Upper lobe of right lung (tissue), 1 donor: Measurements from ENCODE around the gene BAG3. TPM values are rescaled to one million over a fixed set of nuclear protein-coding genes. Genes with fewer than 3 reads are reported as not detected.

Experiments used
- ATAC-seq: fragments of 200-7000 bp; cut with Tn5 transposase; one replicate; pipeline ENCODE4 v1.9.1; 2020; ENCODE audit warnings: mild to moderate bottlenecking, moderate library complexity
- DNase-seq: peaks from one replicate; pipeline ENCODE4 v3.0.0-alpha.2; 2020
- H3K27ac ChIP-seq: fragments of 200-600 bp; one replicate; pipeline ENCODE4 v1.8.0; 2022
- H3K27me3 ChIP-seq: fragments of 200-600 bp; one replicate; pipeline ENCODE4 v1.8.0; 2022; ENCODE audit warnings: mild to moderate bottlenecking
- H3K36me3 ChIP-seq: fragments of 200-600 bp; one replicate; pipeline ENCODE4 v1.8.0; 2022
- H3K4me1 ChIP-seq: fragments of 200-600 bp; one replicate; pipeline ENCODE4 v1.8.0; 2022
- H3K4me3 ChIP-seq: fragments of 200-600 bp; one replicate; pipeline ENCODE4 v1.8.0; 2022; ENCODE audit warnings: mild to moderate bottlenecking
- H3K9me3 ChIP-seq: fragments of 200-600 bp; one replicate; pipeline ENCODE4 v1.8.0; 2022
- CTCF ChIP-seq: fragments of 200-600 bp; IDR thresholded peaks from one replicate; pipeline ENCODE4 v1.8.0; 2022; ENCODE audit warnings: antibody characterized with exemption
- intact Hi-C: fragments of 100-400 bp; cut with DNase I; formaldehyde crosslinking; loops from one replicate; pipeline ENCODE4 v1.11.0; 2022
- total RNA-seq: library from RNA; stranded (reverse); fragmentation: NEBNext Ultra II Directional; extraction: Animal tissue kit (Norgen Biotek cat#: 25700); gene quantifications from one replicate; pipeline ENCODE4 v1.2.1, GENCODE V29; 2021
- donor health status: DM: no; HTN: yes; CAD: no; lungs with severe emphysema.

BAG3 gene
- total RNA-seq, 1 donor from 2014 or later: 41.5 TPM

- no peak overlapping the region for H3K27ac ChIP-seq
- peaks cover 51% of the 10 kb centered on the region for H3K4me1 ChIP-seq
- TF ChIP-seq CTCF: no peak
- H3K36me3 ChIP-seq: peaks cover 22% of the 10 kb centered on the region
- intact Hi-C loops: no loop called here
- ATAC-seq (no peak), DNase-seq (no peak)
- no peaks in the 10 kb centered on the region for H3K27me3 ChIP-seq
- no peaks in the 10 kb centered on the region for H3K9me3 ChIP-seq
- no peak overlapping the region for H3K4me3 ChIP-seq
These were observed 15.5 kb downstream of the BAG3 start for GRCh38 chr10:119666709-119667004.

GRCh38 chr10:119667562-119668328 lies 16.6 kb downstream of the BAG3 start:
- Histone ChIP-seq H3K4me1 (peaks cover 50% of the 10 kb centered on the region), H3K36me3 (peaks cover 33% of the 10 kb centered on the region), H3K9me3 (no peaks in the 10 kb centered on the region), H3K27me3 (no peaks in the 10 kb centered on the region), H3K27ac (peak overlapping the region; percentile 48), H3K4me3 (no peak overlapping the region)
- intact Hi-C loops: no loop called here
- DNase-seq (no peak), ATAC-seq (peak; percentile 78)
- TF ChIP-seq CTCF: no peak

- intact Hi-C loops: no loop called here
- Histone ChIP-seq H3K27me3 (no peaks in the 10 kb centered on the region), H3K9me3 (no peaks in the 10 kb centered on the region), H3K4me3 (no peak overlapping the region), H3K27ac (no peak overlapping the region), H3K4me1 (peaks cover 43% of the 10 kb centered on the region), H3K36me3 (peaks cover 40% of the 10 kb centered on the region)
- DNase-seq: no peak
- no peak for TF ChIP-seq CTCF
- ATAC-seq: no peak
These were observed 17.3 kb downstream of the BAG3 start for GRCh38 chr10:119668461-119668860.

GRCh38 chr10:119669331-119669730 lies 18.2 kb downstream of the BAG3 start:
- Histone ChIP-seq H3K9me3 (no peaks in the 10 kb centered on the region), H3K4me1 (peaks cover 34% of the 10 kb centered on the region), H3K27ac (no peak overlapping the region), H3K4me3 (no peak overlapping the region), H3K27me3 (no peaks in the 10 kb centered on the region), H3K36me3 (peaks cover 48% of the 10 kb centered on the region)
- TF ChIP-seq CTCF: no peak
- DNase-seq (no peak), ATAC-seq (no peak)
- intact Hi-C loops: no loop called here

GRCh38 chr10:119669975-119670640 lies 18.9 kb downstream of the BAG3 start:
- no peak overlapping the region for H3K27ac ChIP-seq
- H3K9me3 ChIP-seq: no peaks in the 10 kb centered on the region
- ATAC-seq: no peak
- H3K36me3 ChIP-seq: peaks cover 55% of the 10 kb centered on the region
- peaks cover 30% of the 10 kb centered on the region for H3K4me1 ChIP-seq
- no peak for DNase-seq
- no peaks in the 10 kb centered on the region for H3K27me3 ChIP-seq
- intact Hi-C loops: no loop called here
- no peak for TF ChIP-seq CTCF
- no peak overlapping the region for H3K4me3 ChIP-seq
